Measurements from ENCODE around the gene CYP1A1.

DNA sequence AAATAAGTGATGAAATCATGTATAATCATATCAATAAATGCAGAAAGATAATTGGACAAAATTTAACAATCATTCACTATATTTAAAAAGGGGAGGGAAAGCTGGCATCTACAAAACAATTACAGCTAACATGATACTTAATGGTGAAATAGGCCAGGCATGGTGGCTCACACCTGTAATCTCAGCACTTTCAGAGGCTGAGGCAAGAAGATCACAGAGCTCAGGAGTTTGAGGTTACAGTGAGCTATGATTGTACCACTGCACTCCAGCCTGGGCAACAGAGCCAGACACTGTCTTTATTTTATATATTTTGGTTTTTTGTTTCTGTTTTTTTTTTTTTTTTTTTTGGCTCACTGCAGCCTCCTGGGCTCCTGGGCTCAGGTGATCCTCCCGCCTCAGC is 41.6 kb downstream of the CYP1A1 start:
- TF ChIP-seq, protein P1, sequence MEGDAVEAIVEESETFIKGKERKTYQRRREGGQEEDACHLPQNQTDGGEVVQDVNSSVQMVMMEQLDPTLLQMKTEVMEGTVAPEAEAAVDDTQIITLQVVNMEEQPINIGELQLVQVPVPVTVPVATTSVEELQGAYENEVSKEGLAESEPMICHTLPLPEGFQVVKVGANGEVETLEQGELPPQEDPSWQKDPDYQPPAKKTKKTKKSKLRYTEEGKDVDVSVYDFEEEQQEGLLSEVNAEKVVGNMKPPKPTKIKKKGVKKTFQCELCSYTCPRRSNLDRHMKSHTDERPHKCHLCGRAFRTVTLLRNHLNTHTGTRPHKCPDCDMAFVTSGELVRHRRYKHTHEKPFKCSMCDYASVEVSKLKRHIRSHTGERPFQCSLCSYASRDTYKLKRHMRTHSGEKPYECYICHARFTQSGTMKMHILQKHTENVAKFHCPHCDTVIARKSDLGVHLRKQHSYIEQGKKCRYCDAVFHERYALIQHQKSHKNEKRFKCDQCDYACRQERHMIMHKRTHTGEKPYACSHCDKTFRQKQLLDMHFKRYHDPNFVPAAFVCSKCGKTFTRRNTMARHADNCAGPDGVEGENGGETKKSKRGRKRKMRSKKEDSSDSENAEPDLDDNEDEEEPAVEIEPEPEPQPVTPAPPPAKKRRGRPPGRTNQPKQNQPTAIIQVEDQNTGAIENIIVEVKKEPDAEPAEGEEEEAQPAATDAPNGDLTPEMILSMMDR (IDR thresholded peaks at IDR 0.05; ENCODE audit: poor library complexity) = no peak
- no peak for TF ChIP-seq EZH2phosphoT487 (IDR thresholded peaks at IDR 0.05; ENCODE audit: low read depth, severe bottlenecking, unreplicated experiment)
